Peyer's patch (tissue), 4 donors: ENCODE measurements around the gene TRIM58.

Source experiments
- POLR2A ChIP-seq, 2 donors: fragments of 450-650 bp; IDR thresholded peaks; one replicate each; pipeline ENCODE4 v1.5.1; 2017; ENCODE audit warnings: antibody characterized with exemption in 2 of 2, mild to moderate bottlenecking in 2 of 2, moderate library complexity in 2 of 2
- TF ChIP-seq, protein P1 (sequence below), 6 experiments: fragments of 450-650 bp in 4 of 6; fragments of 200-600 bp in 2 of 6; sonication (generic) in 1 of 6; IDR thresholded peaks; one replicate each; pipeline ENCODE4 v1.5.1; 2017 to 2019; ENCODE audit warnings: antibody characterized with exemption in 6 of 6, mild to moderate bottlenecking in 3 of 6, moderate library complexity in 1 of 6

DNA sequence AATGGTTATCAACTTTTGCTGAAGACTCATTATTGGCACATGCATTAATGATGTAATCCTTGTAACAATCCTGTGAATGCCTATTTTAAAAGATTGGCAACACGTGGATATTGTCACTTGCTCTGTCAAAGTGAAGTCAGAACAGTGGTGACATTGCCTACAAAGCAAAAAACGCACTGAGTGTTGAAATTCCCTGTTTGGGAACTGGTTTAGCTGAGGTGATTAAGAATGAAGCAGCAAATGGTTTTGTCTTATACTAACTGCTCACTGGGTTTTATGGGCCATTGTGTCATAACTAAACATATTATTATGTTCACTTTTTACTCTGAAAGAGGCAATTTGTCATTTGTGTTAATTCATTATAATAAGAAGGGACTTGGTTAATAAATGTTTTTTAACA, 44.4 kb upstream of the TRIM58 start:
- no peak for TF ChIP-seq POLR2A (IDR thresholded peaks at IDR 0.05)
- TF ChIP-seq, protein P1, sequence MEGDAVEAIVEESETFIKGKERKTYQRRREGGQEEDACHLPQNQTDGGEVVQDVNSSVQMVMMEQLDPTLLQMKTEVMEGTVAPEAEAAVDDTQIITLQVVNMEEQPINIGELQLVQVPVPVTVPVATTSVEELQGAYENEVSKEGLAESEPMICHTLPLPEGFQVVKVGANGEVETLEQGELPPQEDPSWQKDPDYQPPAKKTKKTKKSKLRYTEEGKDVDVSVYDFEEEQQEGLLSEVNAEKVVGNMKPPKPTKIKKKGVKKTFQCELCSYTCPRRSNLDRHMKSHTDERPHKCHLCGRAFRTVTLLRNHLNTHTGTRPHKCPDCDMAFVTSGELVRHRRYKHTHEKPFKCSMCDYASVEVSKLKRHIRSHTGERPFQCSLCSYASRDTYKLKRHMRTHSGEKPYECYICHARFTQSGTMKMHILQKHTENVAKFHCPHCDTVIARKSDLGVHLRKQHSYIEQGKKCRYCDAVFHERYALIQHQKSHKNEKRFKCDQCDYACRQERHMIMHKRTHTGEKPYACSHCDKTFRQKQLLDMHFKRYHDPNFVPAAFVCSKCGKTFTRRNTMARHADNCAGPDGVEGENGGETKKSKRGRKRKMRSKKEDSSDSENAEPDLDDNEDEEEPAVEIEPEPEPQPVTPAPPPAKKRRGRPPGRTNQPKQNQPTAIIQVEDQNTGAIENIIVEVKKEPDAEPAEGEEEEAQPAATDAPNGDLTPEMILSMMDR (IDR thresholded peaks at IDR 0.05): no peak
